HepG2 (cell line): ENCODE measurements around the gene MATK. TPM values are rescaled to one million over a fixed set of nuclear protein-coding genes. Genes with fewer than 3 reads are reported as not detected.

Source experiments
- CENPX ChIP-seq: sonication (generic); formaldehyde crosslinking; IDR thresholded peaks from 2 replicates; pipeline ENCODE4 v1.9.0; 2021; ENCODE audit warnings: mild to moderate bottlenecking, missing genetic modification reagents, moderate library complexity
- CERS6 ChIP-seq: sonication (generic); formaldehyde crosslinking; IDR thresholded peaks from 2 replicates; pipeline ENCODE4 v1.5.0; 2020; ENCODE audit warnings: missing genetic modification reagents
- CTCF ChIP-seq: sonication (generic); formaldehyde crosslinking; IDR thresholded peaks from 2 replicates; pipeline ENCODE4 v1.5.0; 2020; ENCODE audit warnings: mild to moderate bottlenecking, missing genetic modification reagents, moderate library complexity
- E2F1 ChIP-seq: sonication (generic); formaldehyde crosslinking; IDR thresholded peaks from 2 replicates; pipeline ENCODE4 v1.5.0; 2020; ENCODE audit warnings: missing genetic modification reagents
- GABPA ChIP-seq, 2 experiments: IDR thresholded peaks; 2 replicates each; pipeline ENCODE4 v1.6.1; 2011 to 2016; ENCODE audit warnings: low read depth in 2 of 2, low read length in 1 of 2, missing biosample characterization in 1 of 2, missing genetic modification characterization in 1 of 2
- GPN1 ChIP-seq: sonication (generic); formaldehyde crosslinking; IDR thresholded peaks from 2 replicates; pipeline ENCODE4 v1.5.1; 2020; ENCODE audit warnings: missing genetic modification reagents, borderline replicate concordance
- HNRNPLL ChIP-seq: fragments of 200-400 bp; formaldehyde crosslinking; IDR thresholded peaks from 2 replicates; pipeline ENCODE4 v1.6.1; 2017; ENCODE audit warnings: mild to moderate bottlenecking, low read depth, low read length; ENCODE audit not compliant: poor library complexity, severe bottlenecking
- NAIF1 ChIP-seq: sonication (generic); formaldehyde crosslinking; IDR thresholded peaks from 2 replicates; pipeline ENCODE4 v1.5.0; 2020; ENCODE audit warnings: mild to moderate bottlenecking, missing genetic modification reagents, borderline replicate concordance
- NCOA2 ChIP-seq: sonication (generic); formaldehyde crosslinking; IDR thresholded peaks from 2 replicates; pipeline ENCODE4 v1.8.0; 2022; ENCODE audit warnings: inconsistent platforms
- PREB ChIP-seq: sonication (generic); formaldehyde crosslinking; IDR thresholded peaks from 2 replicates; pipeline ENCODE4 v1.4.0; 2020; ENCODE audit warnings: missing genetic modification reagents
- RFX1 ChIP-seq: fragments of 450-650 bp; IDR thresholded peaks from 2 replicates; pipeline ENCODE4 v1.6.1; 2017
- SCMH1 ChIP-seq: sonication (generic); formaldehyde crosslinking; IDR thresholded peaks from 2 replicates; pipeline ENCODE4 v1.9.0; 2021; ENCODE audit warnings: missing genetic modification reagents, mild to moderate bottlenecking, borderline replicate concordance
- SMARCC2 ChIP-seq: fragments of 450-650 bp; IDR thresholded peaks from 2 replicates; pipeline ENCODE4 v1.6.1; 2017; ENCODE audit warnings: antibody characterized with exemption, mild to moderate bottlenecking
- SNAPC5 ChIP-seq: sonication (generic); formaldehyde crosslinking; IDR thresholded peaks from 2 replicates; pipeline ENCODE4 v1.8.1; 2023; ENCODE audit warnings: mild to moderate bottlenecking, missing genetic modification reagents, borderline replicate concordance
- TOPORS ChIP-seq: sonication (generic); formaldehyde crosslinking; IDR thresholded peaks from 2 replicates; pipeline ENCODE4 v1.8.0; 2023; ENCODE audit warnings: mild to moderate bottlenecking, missing genetic modification reagents
- ZFP37 ChIP-seq: sonication (generic); formaldehyde crosslinking; IDR thresholded peaks from 2 replicates; pipeline ENCODE4 v1.4.0; 2020; ENCODE audit warnings: missing genetic modification reagents, borderline replicate concordance
- ZNF18 ChIP-seq: sonication (generic); formaldehyde crosslinking; IDR thresholded peaks from 2 replicates; pipeline ENCODE4 v1.8.0; 2022; ENCODE audit warnings: mild to moderate bottlenecking, missing genetic modification reagents; ENCODE audit not compliant: insufficient replicate concordance
- ZNF24 ChIP-seq: fragments of 450-650 bp; IDR thresholded peaks from 2 replicates; pipeline ENCODE4 v1.6.1; 2017; ENCODE audit warnings: antibody characterized with exemption, mild to moderate bottlenecking
- ZNF260 ChIP-seq: sonication (generic); formaldehyde crosslinking; IDR thresholded peaks from 2 replicates; pipeline ENCODE4 v1.4.0; 2020; ENCODE audit warnings: missing genetic modification reagents, low read depth, mild to moderate bottlenecking, borderline replicate concordance
- ZNF30 ChIP-seq: sonication (generic); formaldehyde crosslinking; IDR thresholded peaks from 2 replicates; pipeline ENCODE4 v1.5.0; 2020; ENCODE audit warnings: mild to moderate bottlenecking, missing genetic modification reagents
- ZNF441 ChIP-seq: sonication (generic); formaldehyde crosslinking; IDR thresholded peaks from 2 replicates; pipeline ENCODE4 v1.7.0; 2021; ENCODE audit warnings: missing genetic modification reagents, borderline replicate concordance
- ZNF768 ChIP-seq: sonication (generic); formaldehyde crosslinking; IDR thresholded peaks from 2 replicates; pipeline ENCODE4 v1.4.0; 2020; ENCODE audit warnings: missing genetic modification reagents
- ZNF776 ChIP-seq: sonication (generic); formaldehyde crosslinking; IDR thresholded peaks from 2 replicates; pipeline ENCODE4 v1.4.0; 2020; ENCODE audit warnings: mild to moderate bottlenecking, missing genetic modification reagents
- ZNF780A ChIP-seq: sonication (generic); formaldehyde crosslinking; IDR thresholded peaks from 2 replicates; pipeline ENCODE4 v1.8.0; 2022; ENCODE audit warnings: mild to moderate bottlenecking, missing genetic modification reagents, moderate library complexity
- ZSCAN25 ChIP-seq: sonication (generic); formaldehyde crosslinking; IDR thresholded peaks from 2 replicates; pipeline ENCODE4 v1.8.0; 2022; ENCODE audit warnings: mild to moderate bottlenecking, missing genetic modification reagents
- polyA plus RNA-seq, 8 experiments: library from polyadenylated mRNA; depleted of rRNA in 3 of 8; stranded (reverse) in 7 of 8; unstranded in 1 of 8; fragments of >200 nt; fragmentation: Illumina TruSeq in 4 of 8; extraction: Trizol in 4 of 8; gene quantifications; 2 replicates each; pipeline versions ENCODE4 v1.2.1 to v1.2.3, GENCODE V29; 2011 to 2016; ENCODE audit warnings: low read depth in 4 of 8, missing spikeins in 1 of 8, mixed read lengths in 1 of 8; ENCODE audit not compliant: insufficient read depth in 1 of 8
- total RNA-seq, 5 experiments: library from RNA; depleted of rRNA; stranded (reverse); fragments of >200 nt; fragmentation: Illumina TruSeq; extraction: Trizol; gene quantifications; 2 replicates each; pipeline ENCODE4 v1.2.3, GENCODE V29; 2016; ENCODE audit warnings: low read depth in 1 of 5

MATK gene
- total and polyA plus RNA-seq, 2 of the 13 experiments (the other 11 are each of a cell fraction or from before 2014, with no cell fraction given): 0.09 TPM; not detected in 1

GRCh38 chr19:3821857-3822364 lies 35.7 kb upstream of the MATK start (continued):
- TF ChIP-seq ZNF768 (CRISPR knock-in tag): peak; percentile 82; the same call in 1 of the 2 replicates
- TF ChIP-seq SCMH1 (CRISPR knock-in tag): no peak
- TF ChIP-seq CENPX: no peak
- TF ChIP-seq SMARCC2: no peak
- no peak for TF ChIP-seq ZNF260 (CRISPR knock-in tag)
- TF ChIP-seq ZNF30: no peak
- no peak for TF ChIP-seq E2F1 (CRISPR knock-in tag)
- TF ChIP-seq PREB (CRISPR knock-in tag): no peak
- TF ChIP-seq ZSCAN25 (CRISPR knock-in tag): no peak
- no peak for TF ChIP-seq ZNF776
- TF ChIP-seq ZFP37 (CRISPR knock-in tag): no peak
- no peak for TF ChIP-seq SNAPC5
- no peak for TF ChIP-seq TOPORS (CRISPR knock-in tag)
- TF ChIP-seq CTCF: peak; percentile 94
- TF ChIP-seq GPN1 (CRISPR knock-in tag): peak; percentile 44; the same call in 1 of the 2 replicates
- TF ChIP-seq GABPA (IDR thresholded peaks at IDR 0.05; ENCODE audit: low read depth, low read length): no peak
- TF ChIP-seq GABPA (CRISPR knock-in tag; IDR thresholded peaks at IDR 0.05; ENCODE audit: low read depth): no peak
- TF ChIP-seq RFX1: no peak
- no peak for TF ChIP-seq ZNF24
- no peak for TF ChIP-seq NAIF1 (CRISPR knock-in tag)
- TF ChIP-seq ZNF780A (CRISPR knock-in tag): no peak
- no peak for TF ChIP-seq ZNF18 (CRISPR knock-in tag)
- no peak for TF ChIP-seq CERS6 (CRISPR knock-in tag)
- TF ChIP-seq ZNF441 (CRISPR knock-in tag): no peak
- TF ChIP-seq HNRNPLL: peak; percentile 38
- no peak for TF ChIP-seq NCOA2 (CRISPR knock-in tag)
